GM20431 (cell line): Measurements from ENCODE around the gene OR13J1.
"Not testable (repeated sequence)": the region's sequence is repeated elsewhere in the genome, so short reads cannot be mapped to it uniquely, and the experiment has no call there.

ENCODE experiments used
- in situ Hi-C: fragments of 300-500 bp; cut with MseI, MboI; formaldehyde crosslinking; loops from one replicate; pipeline ENCODE4 v1.15.0; 2020; ENCODE audit warnings: low sequenced_read_pairs; ENCODE audit not compliant: unreplicated experiment

The OR13J1 gene

GRCh38 chr9:35870351-35870923 lies at the start of gene OR13J1:
OR13J1 (minus strand) TSS chr9:35870401; CDS start chr9:35870401, 0 bp downstream.
- in situ Hi-C loops, result no loop called here

GRCh38 chr9:35919212-35920008 lies 49.2 kb upstream of the OR13J1 start:
- in situ Hi-C loops, result no loop called here

GRCh38 chr9:35918780-35919179 lies 48.6 kb upstream of the OR13J1 start:
- in situ Hi-C loops, result no loop called here

- in situ Hi-C loops, result no loop called here
Measured at GRCh38 chr9:35917261-35917660, 47.1 kb upstream of the OR13J1 start.

- in situ Hi-C loops, result no loop called here
Measured at GRCh38 chr9:35915681-35916294, 45.6 kb upstream of the OR13J1 start.

GRCh38 chr9:35914301-35914807 lies 44.2 kb upstream of the OR13J1 start:
- in situ Hi-C loops, result no loop called here

- in situ Hi-C loops, result not testable (repeated sequence)
Measured at GRCh38 chr9:35913429-35913828, 43.2 kb upstream of the OR13J1 start.

- in situ Hi-C loops, result no loop called here
Measured at GRCh38 chr9:35912791-35913400, 42.7 kb upstream of the OR13J1 start.

- in situ Hi-C loops, result no loop called here
Measured at GRCh38 chr9:35911690-35912089, 41.5 kb upstream of the OR13J1 start.

- in situ Hi-C loops, result no loop called here
Measured at GRCh38 chr9:35910613-35911359, 40.6 kb upstream of the OR13J1 start.

GRCh38 chr9:35909687-35910612 lies 39.7 kb upstream of the OR13J1 start:
- in situ Hi-C loops, result no loop called here

GRCh38 chr9:35909274-35909673 lies 39.1 kb upstream of the OR13J1 start, which contains the start of gene SPAAR:
SPAAR (plus strand) TSS chr9:35909490; CDS start chr9:35910464, 974 bp downstream.
- in situ Hi-C loops, result no loop called here

- in situ Hi-C loops, result no loop called here
Measured at GRCh38 chr9:35908504-35909125, 38.4 kb upstream of the OR13J1 start.

GRCh38 chr9:35907711-35908503 lies 37.7 kb upstream of the OR13J1 start:
- in situ Hi-C loops, result no loop called here

- in situ Hi-C loops, result no loop called here
Measured at GRCh38 chr9:35906923-35907699, 36.9 kb upstream of the OR13J1 start.

GRCh38 chr9:35905912-35906679 lies 35.9 kb upstream of the OR13J1 start, which contains the start of gene HRCT1:
HRCT1 (plus strand) TSS chr9:35906202; CDS start chr9:35906288, 86 bp downstream.
- in situ Hi-C loops, result no loop called here
